DND-41 (cell line): ENCODE data around the gene NUDT9.
"Not testable (repeated sequence)": the region's sequence is repeated elsewhere in the genome, so short reads cannot be mapped to it uniquely, and the experiment has no call there.

ENCODE experiments used
- ATAC-seq: fragments of 200-7000 bp; cut with Tn5 transposase; 3 replicates; pipeline ENCODE4 v1.9.1; 2021; ENCODE audit warnings: low read depth; ENCODE audit not compliant: insufficient read depth
- DNase-seq: peaks from one replicate; pipeline ENCODE4 v3.0.0-alpha.2; 2020
- H2AFZ ChIP-seq: 2 replicates; pipeline ENCODE4 v1.6.0; 2012; ENCODE audit warnings: low read depth, low read length
- H3K27ac ChIP-seq: 2 replicates; pipeline ENCODE4 v1.5.1; 2012; ENCODE audit warnings: low read length, inconsistent platforms
- H3K27me3 ChIP-seq: fragments of 200-600 bp; sonication (generic); 2 replicates; pipeline ENCODE4 v1.6.0; 2012; ENCODE audit warnings: low read length, mild to moderate bottlenecking, inconsistent platforms; ENCODE audit not compliant: insufficient read depth, poor library complexity
- H3K36me3 ChIP-seq: 2 replicates; pipeline ENCODE4 v1.5.1; 2012; ENCODE audit warnings: low read length, inconsistent platforms; ENCODE audit not compliant: insufficient read depth
- H3K4me1 ChIP-seq: 2 replicates; pipeline ENCODE4 v1.5.1; 2012; ENCODE audit warnings: mild to moderate bottlenecking, low read length; ENCODE audit not compliant: insufficient read depth
- H3K4me2 ChIP-seq: 2 replicates; pipeline ENCODE4 v1.6.0; 2012; ENCODE audit warnings: mild to moderate bottlenecking, moderate library complexity, low read length, inconsistent platforms; ENCODE audit not compliant: insufficient read depth
- H3K4me3 ChIP-seq, 2 experiments: fragments of 200-600 bp in 1 of 2; shearing (Covaris generic) in 1 of 2; 2 replicates each; pipeline ENCODE4 v1.5.1; 2012 to 2016; ENCODE audit warnings: inconsistent platforms in 2 of 2, low read length in 2 of 2, mild to moderate bottlenecking in 2 of 2, low read depth in 1 of 2, moderate library complexity in 1 of 2
- H3K79me2 ChIP-seq: 2 replicates; pipeline ENCODE4 v1.6.0; 2012; ENCODE audit warnings: low read length, inconsistent platforms; ENCODE audit not compliant: insufficient read depth
- H3K9ac ChIP-seq: 2 replicates; pipeline ENCODE4 v1.6.0; 2012; ENCODE audit warnings: low read depth, mild to moderate bottlenecking, inconsistent platforms, low read length, moderate library complexity
- H3K9me3 ChIP-seq: 2 replicates; pipeline ENCODE4 v1.5.1; 2012; ENCODE audit warnings: low read length, moderate library complexity, mild to moderate bottlenecking, inconsistent platforms; ENCODE audit not compliant: insufficient read depth, severe bottlenecking
- H4K20me1 ChIP-seq: 2 replicates; pipeline ENCODE4 v1.6.0; 2012; ENCODE audit warnings: low read length; ENCODE audit not compliant: insufficient read depth
- EZH2 ChIP-seq: IDR thresholded peaks from 3 replicates; pipeline ENCODE4 v1.6.1; 2012; ENCODE audit warnings: borderline replicate concordance, low read depth, mild to moderate bottlenecking, moderate library complexity, low read length, inconsistent platforms; ENCODE audit not compliant: severe bottlenecking
- TF ChIP-seq, protein P1 (sequence below): IDR thresholded peaks from 2 replicates; pipeline ENCODE4 v1.5.1; 2012; ENCODE audit warnings: borderline replicate concordance, low read length, moderate library complexity, mild to moderate bottlenecking; ENCODE audit not compliant: poor library complexity, severe bottlenecking; ENCODE audit errors: extremely low read depth

The NUDT9 gene

GRCh38 chr4:87445964-87446363 is 23.6 kb downstream of the NUDT9 start:
- Histone ChIP-seq H3K4me3 (no peak overlapping the region), H3K27me3 (no peaks in the 10 kb centered on the region), H3K79me2 (no peaks in the 10 kb centered on the region), H3K9me3 (no peaks in the 10 kb centered on the region), H2AFZ (no peak overlapping the region), H3K27ac (no peak overlapping the region), H3K4me1 (no peaks in the 10 kb centered on the region), H3K9ac (no peak overlapping the region), H3K36me3 (peaks cover 60% of the 10 kb centered on the region; the same call in 1 of the 2 replicates), H4K20me1 (no peaks in the 10 kb centered on the region), H3K4me2 (no peak overlapping the region)
- DNase-seq (no peak), ATAC-seq (no peak)
- TF ChIP-seq EZH2: no peak
- TF ChIP-seq, protein P1, sequence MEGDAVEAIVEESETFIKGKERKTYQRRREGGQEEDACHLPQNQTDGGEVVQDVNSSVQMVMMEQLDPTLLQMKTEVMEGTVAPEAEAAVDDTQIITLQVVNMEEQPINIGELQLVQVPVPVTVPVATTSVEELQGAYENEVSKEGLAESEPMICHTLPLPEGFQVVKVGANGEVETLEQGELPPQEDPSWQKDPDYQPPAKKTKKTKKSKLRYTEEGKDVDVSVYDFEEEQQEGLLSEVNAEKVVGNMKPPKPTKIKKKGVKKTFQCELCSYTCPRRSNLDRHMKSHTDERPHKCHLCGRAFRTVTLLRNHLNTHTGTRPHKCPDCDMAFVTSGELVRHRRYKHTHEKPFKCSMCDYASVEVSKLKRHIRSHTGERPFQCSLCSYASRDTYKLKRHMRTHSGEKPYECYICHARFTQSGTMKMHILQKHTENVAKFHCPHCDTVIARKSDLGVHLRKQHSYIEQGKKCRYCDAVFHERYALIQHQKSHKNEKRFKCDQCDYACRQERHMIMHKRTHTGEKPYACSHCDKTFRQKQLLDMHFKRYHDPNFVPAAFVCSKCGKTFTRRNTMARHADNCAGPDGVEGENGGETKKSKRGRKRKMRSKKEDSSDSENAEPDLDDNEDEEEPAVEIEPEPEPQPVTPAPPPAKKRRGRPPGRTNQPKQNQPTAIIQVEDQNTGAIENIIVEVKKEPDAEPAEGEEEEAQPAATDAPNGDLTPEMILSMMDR: no peak

DNA sequence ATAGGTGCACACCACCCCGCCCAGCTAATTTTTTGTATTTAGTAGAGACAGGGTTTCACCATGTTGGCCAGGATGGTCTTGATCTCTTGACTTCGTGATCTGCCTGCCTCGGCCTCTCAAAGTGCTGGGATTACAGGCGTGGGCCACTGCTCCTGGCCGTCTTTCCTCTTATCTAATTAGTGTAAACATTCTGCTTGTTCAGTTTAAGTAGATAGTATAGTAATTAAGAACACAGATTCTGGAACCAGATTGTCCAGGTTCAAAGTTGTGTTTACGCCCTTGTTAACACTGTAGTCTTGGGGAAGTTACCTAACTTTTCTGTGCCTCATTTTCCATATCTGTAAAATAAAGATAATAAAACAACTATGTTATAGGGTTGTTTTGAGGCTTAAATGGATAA is 24.0 kb downstream of the NUDT9 start:
- not testable (repeated sequence) for ATAC-seq, H3K4me2 ChIP-seq, H4K20me1 ChIP-seq, H3K9me3 ChIP-seq, H3K79me2 ChIP-seq, H3K27ac ChIP-seq, DNase-seq, H2AFZ ChIP-seq, H3K9ac ChIP-seq, H3K27me3 ChIP-seq, H3K4me1 ChIP-seq, H3K4me3 ChIP-seq
- peaks cover 63% of the 10 kb centered on the region; the same call in 1 of the 2 replicates for H3K36me3 ChIP-seq

DNA sequence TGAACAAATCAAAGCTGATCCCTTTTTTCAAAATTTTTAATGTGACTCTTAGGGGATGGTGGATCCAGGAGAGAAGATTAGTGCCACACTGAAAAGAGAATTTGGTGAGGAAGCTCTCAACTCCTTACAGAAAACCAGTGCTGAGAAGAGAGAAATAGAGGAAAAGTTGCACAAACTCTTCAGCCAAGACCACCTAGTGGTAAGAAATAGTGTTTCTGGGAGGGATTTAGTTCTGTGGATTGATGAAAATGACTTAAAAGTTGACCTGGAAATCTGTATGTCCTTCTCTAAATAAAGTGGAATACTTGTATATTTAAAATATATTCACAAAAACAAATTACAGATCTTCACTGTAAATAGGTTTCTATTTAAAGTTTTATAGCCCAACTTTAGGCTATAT is 29.2 kb downstream of the NUDT9 start:
- no peak overlapping the region for H3K4me2 ChIP-seq
- H3K27me3 ChIP-seq: no peaks in the 10 kb centered on the region
- DNase-seq: no peak
- H3K9ac ChIP-seq: no peak overlapping the region
- no peaks in the 10 kb centered on the region for H3K4me1 ChIP-seq
- H3K79me2 ChIP-seq: no peaks in the 10 kb centered on the region
- no peak overlapping the region for H3K27ac ChIP-seq
- no peak overlapping the region for H3K4me3 ChIP-seq
- no peak overlapping the region for H2AFZ ChIP-seq
- H3K36me3 ChIP-seq: peaks cover 54% of the 10 kb centered on the region
- ATAC-seq: no peak
- no peaks in the 10 kb centered on the region for H3K9me3 ChIP-seq
- no peaks in the 10 kb centered on the region for H4K20me1 ChIP-seq
- TF ChIP-seq, protein P1: peak; percentile 21
- no peak for TF ChIP-seq EZH2

DNA sequence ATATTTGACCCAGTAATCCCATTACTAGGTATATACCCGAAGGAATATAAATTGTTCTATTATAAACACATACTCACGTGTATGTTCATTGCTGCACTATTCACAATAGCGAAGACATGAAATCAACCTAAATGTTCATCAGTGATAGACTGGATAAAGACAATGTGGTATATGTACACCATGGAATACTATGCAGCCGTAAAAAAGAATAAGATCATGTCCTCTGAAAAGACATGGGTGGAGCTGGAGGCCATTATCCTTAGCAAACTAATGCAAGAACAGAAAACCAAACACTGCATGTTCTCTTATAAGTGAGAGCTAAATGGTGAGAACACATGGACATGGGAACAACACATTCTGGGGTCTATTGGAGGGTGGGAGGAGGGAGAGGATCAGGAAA is 36.5 kb downstream of the NUDT9 start:
- Histone ChIP-seq H3K9me3 (no peaks in the 10 kb centered on the region), H4K20me1 (no peaks in the 10 kb centered on the region), H2AFZ (no peak overlapping the region), H3K4me3 (no peak overlapping the region), H3K27me3 (no peaks in the 10 kb centered on the region), H3K79me2 (no peaks in the 10 kb centered on the region), H3K36me3 (peaks cover 32% of the 10 kb centered on the region; the same call in 1 of the 2 replicates), H3K9ac (no peak overlapping the region), H3K27ac (no peak overlapping the region), H3K4me1 (no peaks in the 10 kb centered on the region), H3K4me2 (no peak overlapping the region)
- TF ChIP-seq, protein P1: no peak
- TF ChIP-seq EZH2: no peak
- ATAC-seq (no peak), DNase-seq (no peak)
